Activated T-helper 2 cell treated with anti-CD3 and anti-CD28 coated beads, Interferon-gamma antibody, Interleukin-2, Interleukin-4, amounts not matched to agents 10 μg/mL and 5 μg/mL and 100 μg/mL, durations not matched to agents 14 hours and 24 hours and 36 hours (primary cell): ENCODE measurements around the gene ZNF343. TPM values are rescaled to one million over a fixed set of nuclear protein-coding genes. Genes with fewer than 3 reads are reported as not detected.

Experiments
- DNase-seq: peaks from one replicate; pipeline ENCODE4 v3.0.0; 2021; ENCODE audit warnings: low spot score
- H3K27ac Mint-ChIP-seq: one replicate; pipeline ENCODE4 v1.8.0; 2021; ENCODE audit warnings: mixed read lengths
- H3K27me3 Mint-ChIP-seq: one replicate; pipeline ENCODE4 v1.8.0; 2021; ENCODE audit warnings: low read depth, mixed read lengths
- H3K36me3 Mint-ChIP-seq: one replicate; pipeline ENCODE4 v1.8.0; 2021; ENCODE audit warnings: low read depth, mixed read lengths
- H3K4me1 Mint-ChIP-seq: one replicate; pipeline ENCODE4 v1.8.0; 2021; ENCODE audit warnings: low read depth, mixed read lengths
- H3K4me3 Mint-ChIP-seq: one replicate; pipeline ENCODE4 v1.8.0; 2021; ENCODE audit warnings: low read depth, mild to moderate bottlenecking, moderate library complexity, mixed read lengths
- H3K9me3 Mint-ChIP-seq: one replicate; pipeline ENCODE4 v1.8.0; 2021; ENCODE audit warnings: mixed read lengths
- intact Hi-C: fragments of 100-400 bp; cut with micrococcal nuclease; formaldehyde crosslinking; loops from one replicate; pipeline ENCODE4 v1.15.1; 2023
- total RNA-seq: library from RNA; stranded (reverse); gene quantifications from 2 replicates; pipeline ENCODE4 v1.2.3, GENCODE V29; 2022

Gene ZNF343
- total RNA-seq, 1 donor from 2014 or later: 15.4 TPM

DNA sequence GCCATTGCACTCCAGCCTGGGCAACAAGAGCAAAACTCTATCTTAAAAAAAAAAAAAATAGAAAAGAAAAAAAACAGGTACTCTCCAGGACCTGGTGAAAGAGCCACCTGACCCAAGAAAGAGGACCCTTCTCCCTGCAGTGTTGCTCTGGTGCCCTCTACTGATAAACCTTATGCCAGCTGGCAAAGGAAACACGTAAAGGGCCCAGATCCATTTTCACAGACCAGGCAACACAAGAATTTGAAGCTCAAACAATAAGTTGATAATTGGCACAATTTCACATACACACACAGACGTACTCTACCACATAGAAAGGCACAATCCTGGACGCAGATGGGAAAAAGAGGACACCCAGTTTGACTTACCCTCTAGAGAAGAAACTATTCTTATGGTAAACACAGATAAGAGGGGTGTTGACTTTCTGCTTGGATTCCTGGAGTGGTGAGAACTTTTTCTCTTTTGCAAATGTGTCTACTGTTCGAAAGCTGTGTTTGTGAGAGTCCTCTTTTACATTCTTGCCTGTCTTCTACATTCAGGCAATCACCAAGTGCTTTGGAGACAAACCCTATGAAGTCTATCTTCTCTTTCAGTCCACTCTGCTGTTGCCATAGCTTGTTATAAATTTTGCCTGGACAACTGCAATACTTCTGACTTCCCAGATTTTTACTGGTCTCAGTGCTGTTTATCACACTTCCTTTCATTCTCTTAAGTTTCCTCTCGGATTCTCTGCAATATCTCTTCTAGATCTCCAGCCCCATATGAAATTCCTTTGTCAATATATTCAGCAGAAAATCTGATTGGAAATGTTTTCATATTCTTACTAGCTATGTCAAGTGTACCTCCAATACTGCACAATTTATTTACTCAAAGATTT, 31.7 kb downstream of the ZNF343 start:
- intact Hi-C loops: no loop called here
- no peak for DNase-seq
- Mint-ChIP-seq H3K9me3 (no peaks in the 10 kb centered on the region), H3K27me3 (no peaks in the 10 kb centered on the region), H3K36me3 (peaks cover 50% of the 10 kb centered on the region), H3K4me1 (peaks cover 10% of the 10 kb centered on the region), H3K4me3 (no peak overlapping the region), H3K27ac (peak overlapping the region; percentile 40)

DNA sequence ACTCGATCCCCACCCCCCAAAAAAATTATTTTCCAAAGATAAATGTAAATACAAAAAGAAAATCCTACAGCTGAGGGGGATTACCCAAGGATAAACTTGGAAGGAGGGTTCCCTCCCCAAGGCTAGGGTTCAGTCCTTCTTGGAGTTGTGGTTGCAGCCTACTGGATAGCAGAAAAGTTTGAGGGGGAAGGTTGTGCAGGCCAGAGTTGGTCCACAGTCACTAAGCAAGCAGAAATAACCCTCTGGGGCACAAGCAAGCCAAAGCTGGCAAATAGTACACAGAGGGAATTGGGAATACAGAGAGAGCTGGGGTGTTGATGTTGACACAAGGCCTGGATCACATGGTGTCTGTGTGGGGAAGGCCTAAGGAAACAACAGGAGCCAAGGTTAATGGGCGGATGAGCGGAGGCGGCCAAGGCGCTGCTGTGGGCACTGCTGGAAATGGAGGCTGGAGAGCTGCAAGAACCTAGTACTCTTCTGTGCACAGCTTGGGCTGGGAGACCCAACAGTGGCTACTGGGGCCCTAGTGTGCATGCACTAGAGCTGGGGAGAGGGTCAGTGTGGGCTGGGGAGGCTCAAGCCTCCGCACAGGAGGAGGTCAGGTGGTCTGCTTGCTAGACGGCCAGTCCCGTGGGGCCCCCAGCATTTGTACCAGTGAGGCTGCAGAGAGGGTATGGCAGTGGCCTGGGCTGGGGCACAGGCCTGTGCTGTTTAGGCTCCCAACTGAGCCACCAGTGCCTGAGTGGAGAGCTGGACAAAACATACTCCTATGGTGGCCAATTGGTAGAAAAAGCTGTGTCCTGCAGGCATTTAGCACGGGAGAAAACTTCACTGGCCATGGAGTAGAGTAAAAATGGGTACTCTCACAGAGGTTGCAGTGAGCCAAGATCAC, 32.6 kb downstream of the ZNF343 start:
- no peaks in the 10 kb centered on the region for H3K27me3 Mint-ChIP-seq
- H3K4me3 Mint-ChIP-seq: no peak overlapping the region
- intact Hi-C loops: no loop called here
- no peak for DNase-seq
- H3K4me1 Mint-ChIP-seq: peaks cover 11% of the 10 kb centered on the region
- peaks cover 44% of the 10 kb centered on the region for H3K36me3 Mint-ChIP-seq
- H3K9me3 Mint-ChIP-seq: no peaks in the 10 kb centered on the region
- H3K27ac Mint-ChIP-seq: no peak overlapping the region

DNA sequence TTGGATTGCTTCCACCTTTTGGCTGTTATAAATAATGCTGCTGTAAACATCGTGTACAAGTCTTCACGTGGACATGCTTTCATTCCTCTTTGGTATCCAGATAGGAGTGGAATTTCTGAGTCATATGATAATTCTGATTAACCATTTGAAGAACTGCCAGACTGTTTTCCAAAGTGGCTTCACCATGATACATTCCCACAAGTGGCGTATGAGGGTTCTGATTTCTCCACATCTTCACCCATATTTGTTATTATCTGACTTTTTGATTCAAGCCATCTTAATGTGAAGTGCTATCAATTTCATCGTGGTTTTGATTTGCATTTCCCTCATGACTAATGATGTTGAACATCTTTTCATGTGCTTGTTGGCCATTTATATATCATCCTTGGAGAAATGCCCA, 35.2 kb downstream of the ZNF343 start:
- no peak for DNase-seq
- Mint-ChIP-seq H3K9me3 (no peaks in the 10 kb centered on the region), H3K4me3 (no peak overlapping the region), H3K27me3 (no peaks in the 10 kb centered on the region), H3K36me3 (peaks cover 58% of the 10 kb centered on the region), H3K27ac (no peak overlapping the region), H3K4me1 (peaks cover 27% of the 10 kb centered on the region)
- intact Hi-C loops: loop anchor here (5.0 kb wide), 3 partner anchors 34 to 179 kb away; partner anchors contain the start of genes NOP56 and ZNF343

DNA sequence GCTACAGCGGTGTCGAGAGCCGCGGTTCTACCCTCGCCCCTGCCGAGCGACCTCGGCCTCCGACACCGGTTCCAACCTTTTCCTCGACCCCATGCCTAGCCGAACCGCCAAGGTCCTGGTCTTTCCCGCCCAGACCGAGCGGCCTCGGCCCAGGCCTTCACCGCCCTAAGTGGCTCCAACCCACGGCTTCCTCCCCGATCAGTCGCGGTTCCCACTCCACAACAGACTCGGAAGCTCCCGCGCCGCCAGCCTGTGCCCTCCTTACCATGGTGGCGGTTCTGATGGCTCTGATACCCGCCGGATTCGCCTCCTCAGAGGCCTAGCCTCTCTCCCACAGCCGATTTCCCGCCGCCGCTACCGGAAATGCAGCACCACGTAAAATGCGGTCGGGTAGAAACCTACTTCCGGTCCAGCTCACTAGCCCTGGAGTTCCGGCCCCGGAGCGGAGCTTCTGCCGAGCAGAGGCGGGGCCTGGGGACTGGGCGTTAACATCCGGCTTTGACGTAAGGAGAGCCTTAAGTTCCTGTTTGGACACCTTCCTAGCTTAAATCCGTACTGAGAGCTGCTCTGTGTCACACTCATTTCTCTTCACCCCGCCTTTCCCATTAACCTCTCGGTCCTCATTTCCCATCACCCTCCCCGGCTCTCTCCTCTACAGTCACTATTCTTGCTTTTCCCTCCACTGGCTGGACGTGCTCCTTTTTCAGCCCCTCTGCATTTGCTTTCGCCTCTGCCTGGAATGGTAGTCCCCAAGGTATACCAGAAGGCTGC, 38.1 kb downstream of the ZNF343 start, which contains the start of gene SNRPB:
SNRPB (minus strand) TSS at position 367 of the 771 bp plus-strand sequence; CDS start at position 268, 99 bp downstream.
- Mint-ChIP-seq H3K4me3 (peak within 1 kb of the TSS; percentile 92), H3K27ac (peak within 1 kb of the TSS; percentile 100), H3K4me1 (peaks cover 47% of the 10 kb centered on the region), H3K27me3 (no peaks in the 10 kb centered on the region), H3K36me3 (peaks cover 71% of the 10 kb centered on the region), H3K9me3 (no peaks in the 10 kb centered on the region)
- DNase-seq: peak; percentile 97
- intact Hi-C loops: loop anchor here (2.0 to 5.0 kb wide), 5 partner anchors 37 to 1146 kb away; partner anchors contain the start of genes NOP56 and ZNF343

DNA sequence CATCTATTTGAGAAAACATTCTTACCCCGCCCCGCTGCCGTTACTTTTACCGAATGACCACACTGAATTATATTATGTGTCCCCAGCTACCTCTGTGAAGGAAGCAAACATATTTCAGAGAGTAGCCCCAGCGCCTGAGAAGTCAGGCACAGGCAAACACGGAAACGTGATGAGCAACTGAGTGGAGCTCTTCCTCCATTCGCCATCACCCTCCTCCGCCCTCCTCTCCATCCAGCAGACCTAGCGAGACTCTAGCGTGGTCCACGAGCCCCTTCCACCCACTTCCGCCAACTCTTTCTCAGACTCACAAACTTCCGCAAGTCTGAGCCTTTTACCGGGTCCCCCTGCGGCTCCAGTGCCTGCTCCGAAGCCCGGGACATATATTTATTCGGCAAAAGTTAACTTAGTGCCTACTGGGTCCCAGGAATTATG, 38.7 kb downstream of the ZNF343 start:
- no peaks in the 10 kb centered on the region for H3K9me3 Mint-ChIP-seq
- intact Hi-C loops: loop anchor here (2.0 to 5.0 kb wide), 5 partner anchors 37 to 1145 kb away; partner anchors contain the start of genes NOP56 and ZNF343
- H3K4me1 Mint-ChIP-seq: peaks cover 49% of the 10 kb centered on the region
- peak overlapping the region; percentile 100 for H3K27ac Mint-ChIP-seq
- H3K27me3 Mint-ChIP-seq: no peaks in the 10 kb centered on the region
- H3K4me3 Mint-ChIP-seq: peak overlapping the region; percentile 92
- peak; percentile 65 for DNase-seq
- H3K36me3 Mint-ChIP-seq: peaks cover 75% of the 10 kb centered on the region

DNA sequence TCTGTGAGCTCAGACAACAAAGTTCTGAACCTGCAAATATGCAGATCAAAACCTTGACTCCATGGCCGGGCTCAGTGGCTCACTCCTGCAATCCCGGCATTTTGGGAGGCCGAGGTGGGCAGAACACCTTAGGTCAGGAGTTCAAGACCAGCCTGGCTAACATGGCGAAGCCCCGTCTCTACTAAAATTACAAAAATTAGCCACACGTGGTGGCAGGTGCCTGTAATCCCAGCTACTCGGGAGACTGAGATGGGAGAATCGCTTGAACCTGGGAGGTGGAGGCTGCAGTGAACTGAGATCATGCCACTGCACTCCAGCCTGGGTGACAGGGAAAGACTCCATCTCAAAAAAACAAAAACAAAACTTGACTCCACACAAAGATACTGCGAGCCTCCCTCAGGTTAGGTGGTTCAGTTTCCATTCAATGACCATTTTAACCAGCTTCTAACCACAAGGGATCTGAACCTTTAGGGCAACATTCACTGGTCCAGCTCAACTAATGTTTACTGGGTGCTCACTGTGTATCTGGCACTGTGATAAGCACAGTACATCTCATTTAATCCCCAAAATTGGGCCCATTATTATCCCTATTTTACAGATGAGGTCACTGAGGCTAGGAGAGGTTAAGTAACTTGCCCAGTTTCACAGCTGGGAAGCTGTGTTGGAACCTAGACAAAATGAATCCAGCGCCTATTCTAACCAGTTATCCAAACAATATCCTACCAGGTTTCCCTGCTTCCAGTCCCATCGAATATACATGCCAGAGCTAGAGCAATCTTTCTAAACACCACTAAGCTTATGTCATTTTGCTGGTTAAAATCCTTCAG, 39.9 kb downstream of the ZNF343 start:
- DNase-seq: no peak
- Mint-ChIP-seq H3K27me3 (no peaks in the 10 kb centered on the region), H3K4me1 (peaks cover 52% of the 10 kb centered on the region), H3K4me3 (peak overlapping the region; percentile 92), H3K36me3 (peaks cover 87% of the 10 kb centered on the region), H3K9me3 (no peaks in the 10 kb centered on the region), H3K27ac (peak overlapping the region; percentile 68)
- intact Hi-C loops: no loop called here

DNA sequence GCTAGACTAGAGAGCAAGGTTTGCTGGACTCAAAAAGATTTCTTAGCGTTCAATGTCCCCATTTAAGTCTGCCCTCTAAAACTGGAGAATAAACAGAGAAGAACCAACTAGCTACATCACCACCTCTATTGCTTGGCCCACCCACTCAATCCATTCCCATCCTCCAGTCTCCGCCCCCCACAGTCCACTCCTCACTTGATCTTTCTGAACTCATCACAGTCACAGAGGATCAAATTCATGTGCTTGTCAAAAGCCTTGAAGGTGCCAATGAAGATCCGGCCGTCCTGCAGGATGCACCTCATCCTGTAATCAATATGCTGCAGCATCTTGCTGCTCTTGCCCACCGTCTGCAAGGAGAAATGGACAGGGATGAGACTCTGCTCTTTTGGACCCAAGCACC, 41.3 kb downstream of the ZNF343 start:
- peak overlapping the region; percentile 92 for H3K4me3 Mint-ChIP-seq
- no peaks in the 10 kb centered on the region for H3K9me3 Mint-ChIP-seq
- no peak for DNase-seq
- peak overlapping the region; percentile 52 for H3K27ac Mint-ChIP-seq
- peaks cover 94% of the 10 kb centered on the region for H3K36me3 Mint-ChIP-seq
- peaks cover 51% of the 10 kb centered on the region for H3K4me1 Mint-ChIP-seq
- intact Hi-C loops: no loop called here
- no peaks in the 10 kb centered on the region for H3K27me3 Mint-ChIP-seq

DNA sequence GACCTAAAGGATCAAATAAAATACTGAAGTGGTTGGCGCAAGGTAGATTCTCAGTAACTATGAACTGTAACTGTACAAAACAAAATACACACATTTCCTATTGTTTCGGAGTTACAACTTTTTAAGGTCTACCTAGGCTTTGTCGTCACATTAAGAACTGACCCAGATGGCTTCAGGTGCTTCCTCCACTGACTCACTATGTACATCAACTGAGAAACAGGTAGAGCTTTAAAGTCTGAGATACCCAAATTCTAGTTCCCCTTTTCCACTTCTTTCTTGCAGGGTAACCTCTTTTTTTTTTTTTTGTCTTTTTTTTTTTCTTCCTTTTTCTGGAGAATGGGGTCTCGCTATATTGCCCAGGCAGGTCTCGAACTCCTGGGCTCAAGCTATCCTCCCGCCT, 43.6 kb downstream of the ZNF343 start:
- Mint-ChIP-seq H3K27me3 (no peaks in the 10 kb centered on the region), H3K4me1 (peaks cover 48% of the 10 kb centered on the region), H3K27ac (no peak overlapping the region), H3K36me3 (peaks cover 100% of the 10 kb centered on the region), H3K4me3 (no peak overlapping the region), H3K9me3 (no peaks in the 10 kb centered on the region)
- DNase-seq: no peak
- intact Hi-C loops: no loop called here

DNA sequence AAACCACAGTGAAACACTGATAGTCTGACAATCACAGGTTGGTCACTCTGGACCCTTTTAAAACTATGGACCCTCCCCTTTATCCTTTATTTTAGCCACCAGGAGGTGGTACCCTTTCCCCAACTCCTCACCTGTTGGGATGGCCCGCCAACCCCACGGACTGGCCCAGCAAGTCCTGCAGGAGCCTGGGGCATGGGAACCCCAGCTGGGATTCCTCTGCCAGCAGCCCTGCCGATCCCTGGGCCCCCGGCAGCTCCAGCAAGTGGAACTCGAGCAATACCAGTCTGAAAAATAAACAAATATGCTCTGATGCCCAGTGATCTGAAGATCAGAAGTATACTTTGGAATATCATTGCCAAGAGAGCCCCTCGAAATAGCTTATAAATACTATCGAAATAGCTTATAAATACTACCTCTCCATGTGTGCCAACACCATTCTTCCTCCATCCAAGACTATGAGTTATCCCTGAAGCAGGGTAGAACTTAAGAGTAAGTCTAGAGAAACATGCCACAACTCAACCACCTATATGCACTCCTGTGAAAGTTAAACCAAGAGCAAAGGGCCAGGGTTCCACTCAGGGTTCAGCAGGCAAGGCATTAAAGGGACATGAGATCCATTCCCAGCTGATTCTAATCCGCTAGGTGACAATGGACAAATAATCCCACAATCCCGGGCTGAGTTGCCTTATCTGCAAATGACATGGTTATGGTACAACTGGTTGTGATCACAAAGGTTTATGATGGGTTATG, 44.9 kb downstream of the ZNF343 start:
- no peak for DNase-seq
- H3K36me3 Mint-ChIP-seq: peaks cover 99% of the 10 kb centered on the region
- peaks cover 40% of the 10 kb centered on the region for H3K4me1 Mint-ChIP-seq
- H3K4me3 Mint-ChIP-seq: no peak overlapping the region
- intact Hi-C loops: no loop called here
- no peaks in the 10 kb centered on the region for H3K27me3 Mint-ChIP-seq
- H3K27ac Mint-ChIP-seq: no peak overlapping the region
- no peaks in the 10 kb centered on the region for H3K9me3 Mint-ChIP-seq

DNA sequence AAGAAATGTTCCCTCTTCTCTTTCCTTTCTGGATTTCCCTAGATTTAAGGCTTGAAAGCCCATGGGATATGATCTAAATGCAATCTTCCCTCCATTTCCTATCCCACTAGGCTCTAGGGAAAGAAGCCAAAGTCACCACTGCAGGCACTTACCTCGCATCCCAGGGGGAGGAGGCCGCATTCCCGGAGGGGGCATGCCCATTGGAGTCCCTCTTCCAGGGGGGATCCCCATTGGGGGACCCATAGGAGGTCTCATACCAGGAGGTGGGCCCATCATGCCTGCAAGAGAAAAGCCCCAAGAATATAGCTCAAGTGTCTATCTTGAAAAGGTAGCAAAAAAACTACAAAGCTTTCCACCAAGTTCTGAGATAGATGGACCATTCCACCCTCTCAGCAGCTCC, 46.2 kb downstream of the ZNF343 start:
- intact Hi-C loops: no loop called here
- Mint-ChIP-seq H3K4me1 (peaks cover 30% of the 10 kb centered on the region), H3K27ac (no peak overlapping the region), H3K36me3 (peaks cover 95% of the 10 kb centered on the region), H3K27me3 (no peaks in the 10 kb centered on the region), H3K9me3 (no peaks in the 10 kb centered on the region), H3K4me3 (no peak overlapping the region)
- DNase-seq: no peak

DNA sequence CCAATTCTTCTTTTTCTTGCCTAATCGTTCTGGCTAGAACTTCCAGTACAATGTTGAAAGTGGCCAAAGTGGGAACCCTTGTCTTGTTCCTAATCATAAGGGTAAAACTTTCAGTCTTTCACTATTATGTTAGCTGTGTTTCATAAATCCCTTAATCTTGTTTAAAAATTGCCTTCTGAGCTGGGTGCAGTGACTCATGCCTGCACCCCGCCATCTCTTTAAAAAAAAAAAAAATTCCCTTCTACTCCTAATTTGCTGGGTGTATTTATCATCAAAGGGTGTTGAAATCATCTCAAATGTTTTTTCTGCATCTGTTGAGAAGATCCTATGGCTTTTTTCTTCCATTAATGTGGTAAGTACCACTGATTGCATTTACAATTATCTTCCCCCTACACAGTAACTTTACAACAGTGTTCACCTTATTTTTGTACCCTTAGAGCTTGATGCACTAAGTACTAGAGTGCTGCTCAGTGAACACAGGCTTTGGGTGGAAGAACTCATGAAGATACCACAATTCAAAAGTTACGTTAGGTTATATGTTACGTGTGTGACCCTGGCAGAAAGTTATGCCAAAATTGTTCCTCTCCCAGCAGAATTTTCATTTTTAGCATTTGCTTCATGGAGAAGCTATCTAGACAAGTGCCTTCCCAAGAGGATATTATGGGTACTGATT, 47.8 kb downstream of the ZNF343 start:
- no peak for DNase-seq
- no peak overlapping the region for H3K4me3 Mint-ChIP-seq
- intact Hi-C loops: no loop called here
- peaks cover 81% of the 10 kb centered on the region for H3K36me3 Mint-ChIP-seq
- peaks cover 22% of the 10 kb centered on the region for H3K4me1 Mint-ChIP-seq
- H3K27me3 Mint-ChIP-seq: no peaks in the 10 kb centered on the region
- H3K27ac Mint-ChIP-seq: peak overlapping the region; percentile 5
- no peaks in the 10 kb centered on the region for H3K9me3 Mint-ChIP-seq
